H1 (cell line): ENCODE results near the gene GPR34. TPM values are rescaled to one million over a fixed set of nuclear protein-coding genes. Genes with fewer than 3 reads are reported as not detected.

Experiments
- TAF7 ChIP-seq: optimal IDR thresholded peaks from 2 replicates; pipeline ENCODE3; 2011; ENCODE audit warnings: low read depth, mild to moderate bottlenecking, inconsistent platforms, low read length, moderate library complexity, borderline replicate concordance
- polyA plus RNA-seq, 7 experiments: library from polyadenylated mRNA; depleted of rRNA in 3 of 7; stranded (reverse) in 5 of 7; unstranded in 2 of 7; fragments of >200 nt in 5 of 7; fragments of 200-250 nt in 2 of 7; gene quantifications; 1 replicate in 5 of 7; 2 replicates in 1 of 7; 4 replicates in 1 of 7; pipeline versions ENCODE4 v1.2.1 to v1.2.3, GENCODE V29; 2011 to 2013; ENCODE audit warnings: missing spikeins in 2 of 7, mixed read lengths in 2 of 7
- total RNA-seq: library from RNA; stranded (reverse); fragmentation: NEBNext Ultra II Directional; extraction: Animal tissue kit (Norgen Biotek cat#: 25700); gene quantifications from 2 replicates; pipeline ENCODE4 v1.2.1, GENCODE V29; 2021

The GPR34 gene
- total and polyA plus RNA-seq, 2 of the 8 experiments (the other 6 are each of a cell fraction or from before 2014, with no cell fraction given) = not detected

DNA sequence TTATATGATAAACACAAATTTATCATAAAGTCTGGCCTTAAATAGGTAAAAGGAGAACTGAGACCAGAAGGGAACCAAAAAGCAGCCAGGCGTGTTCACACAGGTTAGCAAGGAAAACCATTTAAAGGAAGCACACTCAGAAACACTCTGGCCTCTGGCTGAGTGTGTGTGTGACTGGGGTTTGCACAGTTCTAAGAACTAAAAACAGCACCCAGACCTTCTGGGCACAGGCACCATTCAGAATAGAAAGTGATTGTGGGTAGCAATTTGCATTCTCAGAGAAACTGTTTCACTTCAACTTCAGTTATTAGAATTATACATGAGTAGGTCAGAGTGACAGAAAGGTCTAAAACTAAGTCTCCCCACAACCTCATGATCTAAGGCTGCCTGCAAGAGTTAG, 45.2 kb downstream of the GPR34 start (continued):
- TF ChIP-seq TAF7 = no peak
